BE2C (cell line): ENCODE measurements around the gene LRRN4.

Experiments
- DNase-seq: peaks from one replicate; pipeline ENCODE4 v3.0.0-alpha.2; 2020
- H3K27me3 ChIP-seq: fragments of 250-450 bp; sonication (Bioruptor Pico); 2 replicates; pipeline ENCODE4 v1.5.1; 2020; ENCODE audit warnings: mild to moderate bottlenecking
- H3K36me3 ChIP-seq: fragments of 250-450 bp; sonication (Bioruptor Pico); 2 replicates; pipeline ENCODE4 v1.5.1; 2020; ENCODE audit warnings: mild to moderate bottlenecking
- H3K4me1 ChIP-seq: fragments of 250-450 bp; sonication (Bioruptor Pico); 2 replicates; pipeline ENCODE4 v1.5.1; 2020
- H3K4me3 ChIP-seq: 2 replicates; pipeline ENCODE4 v1.5.1; 2011; ENCODE audit warnings: low read depth, low read length
- H3K9me3 ChIP-seq: fragments of 250-450 bp; sonication (Bioruptor Pico); 2 replicates; pipeline ENCODE4 v1.5.1; 2020
- TF ChIP-seq, protein P1 (sequence below): IDR thresholded peaks from 2 replicates; pipeline ENCODE4 v1.5.1; 2012; ENCODE audit warnings: mild to moderate bottlenecking, low read depth, low read length

LRRN4 gene

DNA sequence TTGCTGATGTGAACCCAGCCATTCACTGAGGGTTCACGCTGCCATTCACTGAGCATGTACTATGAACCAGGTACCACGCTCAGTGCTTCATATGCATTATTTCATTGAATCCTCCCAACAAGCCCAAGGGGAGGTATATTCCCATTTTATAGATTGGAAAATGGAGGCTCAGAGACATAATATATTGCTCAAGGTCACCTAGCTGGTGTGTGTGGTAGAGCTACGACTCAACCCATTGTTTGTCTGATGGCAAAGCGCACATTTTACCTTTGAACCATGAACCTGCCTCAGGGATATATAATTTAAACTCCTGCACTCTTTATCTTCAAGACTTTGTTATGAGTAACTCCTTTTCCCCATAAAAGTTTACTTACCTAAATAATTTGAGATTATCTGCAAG, 40.7 kb upstream of the LRRN4 start:
- TF ChIP-seq, protein P1, sequence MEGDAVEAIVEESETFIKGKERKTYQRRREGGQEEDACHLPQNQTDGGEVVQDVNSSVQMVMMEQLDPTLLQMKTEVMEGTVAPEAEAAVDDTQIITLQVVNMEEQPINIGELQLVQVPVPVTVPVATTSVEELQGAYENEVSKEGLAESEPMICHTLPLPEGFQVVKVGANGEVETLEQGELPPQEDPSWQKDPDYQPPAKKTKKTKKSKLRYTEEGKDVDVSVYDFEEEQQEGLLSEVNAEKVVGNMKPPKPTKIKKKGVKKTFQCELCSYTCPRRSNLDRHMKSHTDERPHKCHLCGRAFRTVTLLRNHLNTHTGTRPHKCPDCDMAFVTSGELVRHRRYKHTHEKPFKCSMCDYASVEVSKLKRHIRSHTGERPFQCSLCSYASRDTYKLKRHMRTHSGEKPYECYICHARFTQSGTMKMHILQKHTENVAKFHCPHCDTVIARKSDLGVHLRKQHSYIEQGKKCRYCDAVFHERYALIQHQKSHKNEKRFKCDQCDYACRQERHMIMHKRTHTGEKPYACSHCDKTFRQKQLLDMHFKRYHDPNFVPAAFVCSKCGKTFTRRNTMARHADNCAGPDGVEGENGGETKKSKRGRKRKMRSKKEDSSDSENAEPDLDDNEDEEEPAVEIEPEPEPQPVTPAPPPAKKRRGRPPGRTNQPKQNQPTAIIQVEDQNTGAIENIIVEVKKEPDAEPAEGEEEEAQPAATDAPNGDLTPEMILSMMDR: no peak
- no peak for DNase-seq
- Histone ChIP-seq H3K9me3 (no peaks in the 10 kb centered on the region), H3K4me1 (no peaks in the 10 kb centered on the region), H3K27me3 (peaks cover 21% of the 10 kb centered on the region), H3K36me3 (no peaks in the 10 kb centered on the region), H3K4me3 (no peak overlapping the region)

DNA sequence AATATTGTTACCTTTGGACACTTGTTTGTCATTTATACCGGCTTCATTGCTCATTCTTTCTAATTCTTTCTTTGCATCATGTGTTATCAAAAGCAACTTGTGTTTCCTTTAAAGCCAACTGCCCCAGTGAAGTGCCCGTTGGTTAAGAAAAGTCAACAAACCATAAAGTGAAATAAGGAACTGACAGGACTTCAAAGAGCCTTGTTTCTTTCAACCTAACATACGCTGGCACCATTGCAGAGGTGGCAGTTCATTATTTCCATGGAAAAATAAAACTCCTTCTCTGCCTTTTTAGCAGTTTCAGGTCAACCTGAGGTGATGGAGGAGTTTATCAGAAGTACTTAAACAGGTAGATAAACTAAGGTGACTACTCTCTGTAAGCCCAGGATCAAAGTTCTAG, 40.2 kb upstream of the LRRN4 start:
- no peaks in the 10 kb centered on the region for H3K36me3 ChIP-seq
- H3K4me1 ChIP-seq: no peaks in the 10 kb centered on the region
- TF ChIP-seq, protein P1: no peak

DNA sequence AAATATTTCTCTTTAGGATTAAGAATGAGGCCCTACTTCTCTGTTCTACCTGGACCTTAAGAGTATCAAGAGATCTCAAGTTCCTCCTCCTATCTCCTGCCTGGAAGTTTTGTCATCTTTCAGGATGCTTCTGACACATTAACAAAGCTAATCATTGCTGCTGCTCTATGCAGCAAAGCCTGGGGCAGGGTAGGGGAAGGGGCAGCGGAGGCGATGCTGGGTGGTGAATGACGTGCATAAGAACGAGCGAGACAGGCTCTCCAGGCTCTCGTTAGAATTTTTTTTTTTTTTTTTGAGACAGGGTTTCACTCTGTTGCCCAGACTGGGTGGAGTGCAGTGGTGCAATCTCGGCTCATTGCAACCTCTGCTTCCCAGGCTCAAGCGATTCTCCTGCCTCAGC, 37.8 kb upstream of the LRRN4 start:
- no peak for DNase-seq
- Histone ChIP-seq H3K4me3 (no peak overlapping the region), H3K4me1 (no peaks in the 10 kb centered on the region), H3K36me3 (no peaks in the 10 kb centered on the region), H3K27me3 (peaks cover 17% of the 10 kb centered on the region), H3K9me3 (no peaks in the 10 kb centered on the region)
- TF ChIP-seq, protein P1: no peak

More for the DNA sequence above, 40.2 kb upstream of the LRRN4 start:
- Histone ChIP-seq H3K27me3 (peaks cover 21% of the 10 kb centered on the region), H3K4me3 (no peak overlapping the region), H3K9me3 (no peaks in the 10 kb centered on the region)
- DNase-seq: no peak

DNA sequence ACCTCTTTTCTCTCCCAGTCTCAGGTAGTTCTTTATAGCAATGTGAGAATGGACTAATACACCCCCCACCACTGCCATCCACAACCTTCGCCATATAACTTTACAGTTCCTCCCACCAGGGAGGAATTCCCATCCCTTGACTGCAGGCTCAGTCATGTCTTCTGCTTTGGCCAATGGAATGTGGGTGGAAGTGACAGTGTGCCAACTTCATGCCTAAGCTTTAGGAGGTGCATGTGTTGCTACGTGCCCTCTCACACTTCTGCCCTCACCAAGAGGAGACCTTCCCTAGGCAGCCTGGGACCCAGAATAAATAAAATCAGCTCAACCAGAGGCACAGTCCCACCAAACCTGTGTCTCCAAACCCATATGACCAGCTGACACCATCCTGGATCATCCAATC, 33.0 kb upstream of the LRRN4 start:
- TF ChIP-seq, protein P1: no peak
- no peaks in the 10 kb centered on the region for H3K9me3 ChIP-seq
- peaks cover 18% of the 10 kb centered on the region for H3K27me3 ChIP-seq
- no peak overlapping the region for H3K4me3 ChIP-seq
- H3K36me3 ChIP-seq: no peaks in the 10 kb centered on the region
- no peaks in the 10 kb centered on the region for H3K4me1 ChIP-seq
- DNase-seq: no peak

DNA sequence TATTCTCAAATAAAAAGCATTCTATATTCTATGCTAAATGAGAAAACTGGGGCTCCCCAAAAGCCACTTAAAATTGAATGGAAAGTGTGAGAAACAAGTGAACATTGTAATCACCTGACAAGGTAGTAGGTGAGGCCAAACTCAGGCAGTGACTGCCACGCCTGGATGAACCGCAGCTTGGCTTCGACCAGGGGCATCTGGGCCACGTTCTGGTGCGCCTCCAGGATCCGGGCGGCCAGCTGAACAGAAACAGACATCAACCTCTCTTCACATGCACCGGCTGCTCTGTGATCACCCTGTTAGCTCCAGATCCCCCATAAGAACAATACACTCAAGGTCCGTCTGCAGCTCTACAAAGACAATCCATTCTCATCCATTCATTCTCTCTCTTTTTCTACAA, 30.1 kb upstream of the LRRN4 start:
- Histone ChIP-seq H3K4me1 (no peaks in the 10 kb centered on the region), H3K9me3 (no peaks in the 10 kb centered on the region), H3K4me3 (no peak overlapping the region), H3K27me3 (peaks cover 25% of the 10 kb centered on the region), H3K36me3 (no peaks in the 10 kb centered on the region)
- DNase-seq: no peak
- TF ChIP-seq, protein P1: no peak

DNA sequence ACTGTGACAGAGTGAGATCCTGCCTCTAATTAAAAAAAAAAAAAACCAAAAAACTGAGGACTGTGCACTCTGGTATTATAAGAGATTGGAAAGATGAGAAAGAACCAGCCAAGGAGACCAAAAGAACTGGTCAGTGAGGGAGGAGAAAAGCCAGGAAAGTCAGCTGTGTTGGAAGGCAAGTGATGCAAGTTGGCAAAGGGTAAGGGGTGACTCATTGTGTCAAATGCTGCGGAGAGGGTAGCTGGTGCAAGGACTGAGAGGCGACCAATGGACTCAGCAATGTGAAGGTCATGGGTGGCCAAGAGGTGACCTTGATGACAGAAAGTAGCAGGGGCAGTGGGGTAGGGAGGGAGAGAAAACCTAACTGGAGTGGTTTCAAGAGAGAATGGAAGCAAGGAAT, 27.4 kb upstream of the LRRN4 start:
- Histone ChIP-seq H3K36me3 (no peaks in the 10 kb centered on the region), H3K4me3 (no peak overlapping the region), H3K9me3 (no peaks in the 10 kb centered on the region), H3K27me3 (peaks cover 22% of the 10 kb centered on the region), H3K4me1 (no peaks in the 10 kb centered on the region)
- TF ChIP-seq, protein P1: no peak
- DNase-seq: no peak
